ENCODE results near the gene HYAL3.

HYAL3 gene

DNA sequence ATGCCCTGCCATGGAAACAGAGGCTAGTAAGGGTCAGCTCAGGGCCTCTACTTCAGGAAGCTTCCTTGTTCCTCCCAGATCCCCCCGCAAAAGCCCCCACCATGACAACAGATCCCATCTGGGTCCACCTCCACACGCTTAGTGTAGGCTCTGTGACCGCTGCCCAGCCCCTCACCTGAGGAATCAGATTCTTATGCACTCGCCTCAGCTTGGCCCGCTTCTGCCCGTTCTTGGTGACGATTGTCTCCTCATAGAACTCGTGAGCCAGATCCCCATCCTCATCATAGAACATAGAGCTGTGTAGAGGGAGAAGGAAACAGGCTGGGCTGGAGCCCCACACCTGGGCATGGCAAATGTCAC, 27.0 kb upstream of the HYAL3 start:
- no peak overlapping the region for H3K9ac ChIP-seq (ENCODE audit: low read depth, low read length)
- no peak overlapping the region for H3K4me2 ChIP-seq (ENCODE audit: low read length)
- peaks cover 28% of the 10 kb centered on the region for H3K36me3 ChIP-seq (ENCODE audit: insufficient read depth, low read length)
- H3K27me3 ChIP-seq (ENCODE audit: control insufficient read depth, insufficient read depth, low read length): no peaks in the 10 kb centered on the region
- H3K4me3 ChIP-seq (ENCODE audit: low read length): no peak overlapping the region
- peaks cover 25% of the 10 kb centered on the region for H3K4me1 ChIP-seq (ENCODE audit: control insufficient read depth, insufficient read depth, low read length)
- no peaks in the 10 kb centered on the region for H3K9me3 ChIP-seq (replicated peaks; ENCODE audit: low read length)

DNA sequence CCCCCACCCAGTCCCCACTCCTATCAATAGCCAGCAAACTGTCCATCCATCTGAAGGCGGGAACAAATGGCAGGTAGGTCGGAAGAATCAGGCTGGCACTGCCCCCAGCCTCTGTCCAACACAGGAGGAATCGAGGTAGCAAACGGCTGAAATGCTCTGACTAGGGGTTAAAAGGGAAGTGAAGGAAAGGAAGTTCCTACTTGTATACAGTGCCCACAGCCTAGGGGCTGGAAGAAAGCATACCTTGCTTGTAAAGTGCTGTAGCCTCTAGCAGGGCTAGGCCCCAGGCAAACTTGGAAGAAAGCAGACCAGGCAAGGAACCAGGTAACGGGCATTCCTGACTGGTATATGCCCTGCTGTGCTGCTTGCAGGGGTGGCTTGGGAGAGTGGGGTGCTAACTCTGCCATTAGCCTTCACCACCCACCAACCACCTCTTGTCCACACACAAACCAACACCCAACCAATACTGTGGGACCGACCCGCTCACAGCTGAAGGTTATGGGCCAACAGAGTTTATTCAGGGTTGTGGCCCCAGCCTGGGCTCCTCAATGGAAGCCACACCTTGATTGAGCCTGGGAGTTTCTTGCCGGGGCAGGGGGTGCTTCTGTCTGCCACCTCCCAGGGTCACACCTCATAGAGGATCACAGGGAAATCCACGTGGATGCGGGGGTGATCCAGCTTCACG, 26.4 kb upstream of the HYAL3 start:
- Histone ChIP-seq H3K4me3 (ENCODE audit: low read length) (no peak overlapping the region), H3K36me3 (ENCODE audit: insufficient read depth, low read length) (peaks cover 23% of the 10 kb centered on the region), H3K9me3 (replicated peaks; ENCODE audit: low read length) (no peaks in the 10 kb centered on the region), H3K27me3 (ENCODE audit: control insufficient read depth, insufficient read depth, low read length) (no peaks in the 10 kb centered on the region), H3K4me1 (ENCODE audit: control insufficient read depth, insufficient read depth, low read length) (peaks cover 25% of the 10 kb centered on the region), H3K4me2 (ENCODE audit: low read length) (no peak overlapping the region), H3K9ac (ENCODE audit: low read depth, low read length) (no peak overlapping the region)

DNA sequence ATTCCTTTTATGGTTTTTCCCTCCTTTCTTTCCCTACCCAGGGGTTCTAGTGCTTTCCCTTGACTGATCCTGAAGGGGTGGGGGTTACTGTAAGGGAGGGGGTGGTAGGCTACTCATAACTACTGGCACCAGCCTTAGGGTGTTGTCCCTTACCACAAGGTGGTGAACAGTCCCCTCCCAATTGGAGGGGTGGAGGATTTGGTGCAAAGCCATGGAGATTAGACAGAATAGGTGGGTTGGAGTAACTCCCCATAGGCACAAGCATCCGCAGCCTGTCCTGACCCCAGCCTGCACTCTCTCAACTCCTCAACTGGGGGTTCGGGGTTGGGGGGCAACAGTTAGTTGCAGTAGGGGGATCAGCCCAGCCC, 25.9 kb upstream of the HYAL3 start:
- peaks cover 18% of the 10 kb centered on the region for H3K36me3 ChIP-seq (ENCODE audit: insufficient read depth, low read length)
- no peak overlapping the region for H3K9ac ChIP-seq (ENCODE audit: low read depth, low read length)
- peaks cover 30% of the 10 kb centered on the region for H3K4me1 ChIP-seq (ENCODE audit: control insufficient read depth, insufficient read depth, low read length)
- no peak overlapping the region for H3K4me2 ChIP-seq (ENCODE audit: low read length)
- no peak overlapping the region for H3K4me3 ChIP-seq (ENCODE audit: low read length)
- H3K9me3 ChIP-seq (replicated peaks; ENCODE audit: low read length): no peaks in the 10 kb centered on the region
- H3K27me3 ChIP-seq (ENCODE audit: control insufficient read depth, insufficient read depth, low read length): no peaks in the 10 kb centered on the region

DNA sequence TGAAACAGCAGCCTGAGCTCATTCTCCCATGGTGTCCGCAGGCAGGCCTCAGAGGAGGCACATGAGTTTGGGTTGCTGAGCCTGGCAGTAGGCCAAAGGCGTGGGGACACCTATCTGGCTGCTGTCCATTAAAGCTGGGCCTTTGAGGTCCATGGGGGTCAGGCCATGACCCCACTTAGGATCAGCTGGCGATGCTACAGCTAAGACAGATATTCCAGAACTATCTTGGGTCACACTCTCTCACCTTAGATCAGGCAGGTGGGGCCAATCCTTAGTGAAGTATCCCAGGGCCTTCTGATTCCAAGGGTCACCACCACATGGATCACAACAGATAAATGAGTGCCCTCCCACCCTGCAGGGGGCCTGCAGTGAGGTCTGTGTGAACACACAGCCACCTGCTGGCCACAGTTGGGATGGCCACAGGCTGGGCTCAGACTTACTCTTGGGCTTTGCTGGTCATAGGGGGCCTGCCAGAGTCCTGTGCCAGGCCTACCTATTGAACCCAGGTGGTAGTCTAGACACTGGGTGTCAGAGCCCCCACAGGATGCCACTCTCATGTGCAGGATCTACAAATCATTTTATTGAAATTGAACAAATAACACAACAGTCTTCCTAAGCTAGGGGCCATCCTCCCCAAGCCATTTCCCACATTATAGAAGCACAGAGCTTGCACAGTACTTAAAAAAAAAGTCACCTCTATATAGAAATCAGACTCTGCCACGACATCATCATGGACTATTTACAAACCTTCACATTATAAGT, 25.3 kb upstream of the HYAL3 start:
- peaks cover 34% of the 10 kb centered on the region for H3K4me1 ChIP-seq (ENCODE audit: control insufficient read depth, insufficient read depth, low read length)
- H3K4me2 ChIP-seq (ENCODE audit: low read length): no peak overlapping the region
- no peak overlapping the region for H3K9ac ChIP-seq (ENCODE audit: low read depth, low read length)
- H3K4me3 ChIP-seq (ENCODE audit: low read length): no peak overlapping the region
- no peaks in the 10 kb centered on the region for H3K9me3 ChIP-seq (replicated peaks; ENCODE audit: low read length)
- no peaks in the 10 kb centered on the region for H3K27me3 ChIP-seq (ENCODE audit: control insufficient read depth, insufficient read depth, low read length)
- peaks cover 16% of the 10 kb centered on the region for H3K36me3 ChIP-seq (ENCODE audit: insufficient read depth, low read length)

DNA sequence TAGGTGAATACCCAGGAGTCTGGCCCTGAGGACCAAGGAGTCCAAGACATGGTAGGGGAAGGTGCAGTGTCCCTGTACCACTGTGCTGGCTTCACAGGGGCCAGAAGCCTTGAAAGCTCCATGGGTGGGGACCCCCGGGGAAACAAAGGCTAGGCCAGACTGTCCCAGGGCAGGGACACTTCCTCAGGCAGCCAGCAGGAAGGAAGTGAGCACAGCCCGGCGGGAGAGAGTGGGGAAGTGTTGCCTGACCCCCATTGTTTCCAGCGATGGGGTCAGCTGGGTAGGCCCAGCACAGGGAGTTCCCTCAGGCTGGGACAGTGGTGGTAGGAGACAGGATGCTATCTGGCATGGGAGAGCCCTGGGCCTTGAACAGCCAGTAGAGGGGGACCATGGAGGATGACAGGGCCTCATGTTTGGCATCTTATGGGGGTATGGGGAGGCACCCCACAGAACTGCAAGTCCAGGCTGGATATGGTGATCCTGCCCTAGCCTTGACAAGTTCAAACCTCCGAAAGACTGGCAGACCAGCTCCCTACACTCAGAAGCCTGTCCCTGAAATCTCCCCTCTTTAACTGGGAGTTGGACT, 24.5 kb upstream of the HYAL3 start:
- H3K4me2 ChIP-seq (ENCODE audit: low read length): no peak overlapping the region
- H3K36me3 ChIP-seq (ENCODE audit: insufficient read depth, low read length): peaks cover 18% of the 10 kb centered on the region
- H3K4me1 ChIP-seq (ENCODE audit: control insufficient read depth, insufficient read depth, low read length): peaks cover 40% of the 10 kb centered on the region
- no peaks in the 10 kb centered on the region for H3K9me3 ChIP-seq (replicated peaks; ENCODE audit: low read length)
- no peak overlapping the region for H3K4me3 ChIP-seq (ENCODE audit: low read length)
- no peak overlapping the region for H3K9ac ChIP-seq (ENCODE audit: low read depth, low read length)
- H3K27me3 ChIP-seq (ENCODE audit: control insufficient read depth, insufficient read depth, low read length): no peaks in the 10 kb centered on the region

DNA sequence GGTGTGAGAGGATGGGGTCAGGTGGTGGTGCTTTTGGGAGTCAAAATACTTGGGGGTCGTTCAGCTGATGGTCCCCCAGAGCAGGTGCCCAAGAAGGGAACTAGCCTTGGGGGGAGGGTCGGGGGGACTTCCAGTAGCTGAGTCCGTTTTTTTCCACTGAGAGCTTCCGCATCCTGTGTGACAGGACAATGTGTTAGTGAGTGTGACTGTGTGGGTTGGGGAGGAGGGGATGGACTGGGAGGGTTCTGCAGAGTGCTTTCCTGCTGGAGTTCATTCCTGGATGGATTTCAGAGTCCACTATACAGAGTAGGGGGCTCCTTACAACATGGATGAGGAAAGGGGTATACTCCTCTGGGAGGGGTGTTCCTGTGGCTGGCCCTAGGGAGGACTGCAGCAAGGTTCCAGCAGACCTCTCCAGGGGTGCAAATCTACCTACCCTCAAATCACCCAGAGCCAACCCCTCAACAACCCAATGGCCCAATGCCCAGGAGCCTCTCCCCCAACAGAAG, 23.9 kb upstream of the HYAL3 start:
- Histone ChIP-seq H3K9ac (ENCODE audit: low read depth, low read length) (no peak overlapping the region), H3K4me1 (ENCODE audit: control insufficient read depth, insufficient read depth, low read length) (peaks cover 34% of the 10 kb centered on the region)

DNA sequence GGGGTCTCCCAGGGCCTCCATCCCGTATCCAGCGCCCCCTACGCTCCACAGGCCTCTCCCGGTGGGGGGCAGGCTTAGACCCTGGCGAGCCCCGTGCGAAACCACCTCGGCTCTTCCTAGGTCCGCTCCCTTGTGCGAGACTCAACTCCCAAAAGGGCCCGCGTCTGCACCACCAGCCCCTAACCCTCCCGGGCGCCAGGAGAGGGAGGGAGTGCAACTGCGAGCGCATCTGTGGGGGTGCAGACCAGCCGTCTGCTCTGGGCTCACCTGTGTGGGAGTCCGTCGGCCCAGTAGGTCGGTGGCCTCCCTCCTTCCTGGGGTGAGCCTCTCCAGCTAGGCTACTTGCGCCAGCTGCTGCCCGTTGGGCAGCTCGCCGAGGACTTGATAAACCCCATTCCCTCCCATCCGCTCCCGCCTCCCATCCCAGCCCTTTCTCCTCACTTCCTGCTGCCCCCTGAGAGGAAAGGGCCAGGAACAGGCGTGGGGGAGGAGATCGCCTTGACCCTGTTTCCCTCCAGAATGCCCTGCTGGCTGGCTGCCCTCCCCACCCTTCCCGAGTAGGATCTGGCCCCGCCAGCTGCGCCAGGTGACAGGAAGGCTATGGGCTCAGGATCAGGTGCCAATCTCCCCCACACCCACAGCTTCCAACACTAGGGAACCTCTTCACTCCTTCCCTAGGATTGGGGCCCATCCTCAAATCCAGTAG, 23.3 kb upstream of the HYAL3 start, which contains the start of gene HYAL2:
Gene HYAL2 (minus strand): TSS at position 360 of the 706 bp plus-strand sequence. CDS start 2,256 bp downstream, outside the sequence.
- Histone ChIP-seq H3K9ac (ENCODE audit: low read depth, low read length) (peak within 1 kb of the TSS; percentile 96), H3K4me3 (ENCODE audit: low read length) (peak within 1 kb of the TSS; percentile 73), H3K9me3 (replicated peaks; ENCODE audit: low read length) (no peaks in the 10 kb centered on the region), H3K36me3 (ENCODE audit: insufficient read depth, low read length) (peaks cover 29% of the 10 kb centered on the region), H3K4me2 (ENCODE audit: low read length) (peak within 1 kb of the TSS; percentile 85), H3K4me1 (ENCODE audit: control insufficient read depth, insufficient read depth, low read length) (peaks cover 34% of the 10 kb centered on the region), H3K27me3 (ENCODE audit: control insufficient read depth, insufficient read depth, low read length) (no peaks in the 10 kb centered on the region)

More for the DNA sequence above, 23.9 kb upstream of the HYAL3 start:
- Histone ChIP-seq H3K4me2 (ENCODE audit: low read length) (no peak overlapping the region), H3K9me3 (replicated peaks; ENCODE audit: low read length) (no peaks in the 10 kb centered on the region), H3K36me3 (ENCODE audit: insufficient read depth, low read length) (peaks cover 24% of the 10 kb centered on the region), H3K27me3 (ENCODE audit: control insufficient read depth, insufficient read depth, low read length) (no peaks in the 10 kb centered on the region), H3K4me3 (ENCODE audit: low read length) (no peak overlapping the region)

DNA sequence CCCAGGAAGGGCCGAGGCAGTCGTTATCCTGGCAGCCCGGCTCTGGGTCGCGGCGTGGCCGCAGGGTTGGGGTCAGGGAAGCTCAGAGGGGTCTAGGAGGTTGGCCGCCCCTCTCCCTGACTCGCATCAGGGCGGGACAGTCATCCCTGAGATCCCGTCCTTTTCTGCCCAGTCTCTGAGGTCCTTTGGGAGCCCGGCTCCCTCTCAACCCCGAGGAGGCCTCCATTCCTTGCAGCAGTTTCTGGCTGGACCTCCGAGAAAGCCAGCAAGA, 22.8 kb upstream of the HYAL3 start:
- no peaks in the 10 kb centered on the region for H3K9me3 ChIP-seq (replicated peaks; ENCODE audit: low read length)
- peak overlapping the region; percentile 96 for H3K9ac ChIP-seq (ENCODE audit: low read depth, low read length)

DNA sequence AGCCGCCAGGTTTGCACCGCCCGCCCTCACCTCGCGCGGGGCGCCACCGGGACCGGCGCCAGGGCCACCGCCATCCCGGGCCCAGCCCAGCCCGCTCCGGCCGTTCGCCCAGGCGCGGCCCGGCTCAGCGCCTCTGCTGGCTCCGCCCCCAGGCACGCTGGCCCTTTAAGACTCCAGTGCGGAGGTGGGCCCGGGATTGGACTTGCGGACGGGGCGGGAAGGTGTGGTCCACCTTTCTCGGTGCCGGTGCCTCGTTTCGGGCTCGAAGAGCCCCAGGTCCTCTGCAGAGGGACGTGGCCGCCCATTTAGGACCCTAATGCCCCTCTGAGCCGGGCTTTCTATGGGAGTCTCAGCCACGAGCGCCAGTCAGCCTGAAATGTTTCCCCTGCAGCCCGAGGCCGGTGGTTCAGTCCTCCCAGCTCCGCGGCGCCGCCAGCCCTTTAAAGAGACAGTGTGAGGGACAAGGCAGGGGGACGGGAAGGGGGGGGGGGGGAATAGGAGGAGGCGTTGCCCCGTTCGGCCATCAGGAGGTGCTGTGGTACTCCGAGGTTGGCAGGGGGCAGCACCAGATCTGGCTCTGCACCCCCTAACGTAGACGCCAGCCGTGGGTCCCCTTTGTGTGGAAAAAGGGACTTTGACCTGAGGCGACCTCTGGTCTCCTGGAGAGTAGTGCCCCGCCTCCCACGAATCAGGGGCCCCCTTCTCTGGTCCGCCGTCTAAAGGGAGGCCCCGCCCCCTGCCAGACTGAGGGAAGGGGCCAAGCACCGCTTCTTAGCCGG, 22.3 kb upstream of the HYAL3 start:
- Histone ChIP-seq H3K4me1 (ENCODE audit: control insufficient read depth, insufficient read depth, low read length) (peaks cover 31% of the 10 kb centered on the region), H3K27me3 (ENCODE audit: control insufficient read depth, insufficient read depth, low read length) (no peaks in the 10 kb centered on the region), H3K4me2 (ENCODE audit: low read length) (peak overlapping the region; percentile 85), H3K4me3 (ENCODE audit: low read length) (peak overlapping the region; percentile 73), H3K36me3 (ENCODE audit: insufficient read depth, low read length) (peaks cover 29% of the 10 kb centered on the region), H3K9ac (ENCODE audit: low read depth, low read length) (peak overlapping the region; percentile 96), H3K9me3 (replicated peaks; ENCODE audit: low read length) (no peaks in the 10 kb centered on the region)

More for the DNA sequence above, 22.8 kb upstream of the HYAL3 start:
- Histone ChIP-seq H3K36me3 (ENCODE audit: insufficient read depth, low read length) (peaks cover 29% of the 10 kb centered on the region), H3K4me3 (ENCODE audit: low read length) (peak overlapping the region; percentile 73), H3K4me2 (ENCODE audit: low read length) (peak overlapping the region; percentile 85), H3K27me3 (ENCODE audit: control insufficient read depth, insufficient read depth, low read length) (no peaks in the 10 kb centered on the region), H3K4me1 (ENCODE audit: control insufficient read depth, insufficient read depth, low read length) (peaks cover 29% of the 10 kb centered on the region)

DNA sequence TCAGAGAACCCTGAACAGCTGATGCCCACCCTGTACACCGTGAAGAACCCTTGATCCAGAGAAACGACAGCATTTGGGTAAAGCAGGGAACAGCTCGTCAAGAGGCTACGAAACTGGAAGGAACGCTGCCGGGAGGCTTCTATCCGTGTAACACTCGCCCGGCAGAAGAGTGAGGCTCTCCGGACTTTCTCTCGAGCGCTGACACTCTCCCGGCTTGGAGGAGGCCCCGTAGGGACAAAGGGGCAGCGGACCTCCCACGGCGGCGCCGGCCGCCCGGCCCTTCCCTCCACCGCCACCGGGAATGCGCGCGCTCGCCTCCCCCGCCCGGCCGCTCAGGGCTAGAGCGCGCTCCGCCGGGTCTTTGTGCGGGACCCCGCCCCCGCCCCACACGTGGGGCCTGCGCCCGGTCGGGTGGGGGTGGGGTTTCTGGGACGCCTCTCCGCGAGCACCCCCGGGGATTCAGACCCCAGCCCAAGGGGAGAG, 21.7 kb upstream of the HYAL3 start:
- Histone ChIP-seq H3K9ac (ENCODE audit: low read depth, low read length) (peak overlapping the region; percentile 96), H3K36me3 (ENCODE audit: insufficient read depth, low read length) (peaks cover 24% of the 10 kb centered on the region), H3K4me2 (ENCODE audit: low read length) (peak overlapping the region; percentile 85), H3K4me3 (ENCODE audit: low read length) (peak overlapping the region; percentile 73), H3K4me1 (ENCODE audit: control insufficient read depth, insufficient read depth, low read length) (peaks cover 31% of the 10 kb centered on the region), H3K27me3 (ENCODE audit: control insufficient read depth, insufficient read depth, low read length) (no peaks in the 10 kb centered on the region), H3K9me3 (replicated peaks; ENCODE audit: low read length) (no peaks in the 10 kb centered on the region)

Data from skeletal muscle satellite cell (primary cell).